GOT3 (cell line): Measurements from ENCODE around the gene SLC25A21.

Source experiments
- DNase-seq: peaks from one replicate; lab custom pipeline; 2025; ENCODE audit warnings: mixed read lengths; lab: John Stamatoyannopoulos, UW

SLC25A21 gene

GRCh38 chr14:37143475-37143874, 28.9 kb downstream of the SLC25A21 start:
- DNase-seq: no peak

DNA sequence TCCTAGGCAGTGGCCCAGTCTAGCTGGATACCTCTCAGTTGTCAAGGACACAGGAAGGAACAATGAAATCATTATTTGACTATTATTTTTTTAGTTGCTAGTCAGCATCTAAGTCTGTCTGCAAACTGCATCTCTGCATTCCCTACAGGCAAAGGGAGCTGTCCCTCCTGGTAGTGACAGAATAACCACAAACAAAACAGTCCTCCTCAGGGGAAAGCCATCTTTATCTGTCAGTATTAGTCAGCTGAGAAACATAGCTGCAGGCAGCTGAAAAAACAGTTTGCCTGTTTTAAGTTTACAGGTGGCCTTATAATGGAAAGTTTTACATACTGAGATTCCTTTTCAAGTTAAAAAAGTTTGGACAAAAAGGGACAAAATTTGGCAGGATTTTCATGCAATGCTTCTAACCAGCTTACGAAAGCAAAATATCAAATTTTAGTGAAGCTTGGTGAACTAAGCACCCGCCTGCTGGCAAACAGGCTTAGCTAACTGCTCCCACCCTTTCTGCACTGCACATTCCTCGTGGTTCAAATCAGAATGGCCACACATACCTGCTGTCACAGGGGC, 29.5 kb downstream of the SLC25A21 start:
- no peak for DNase-seq

DNA sequence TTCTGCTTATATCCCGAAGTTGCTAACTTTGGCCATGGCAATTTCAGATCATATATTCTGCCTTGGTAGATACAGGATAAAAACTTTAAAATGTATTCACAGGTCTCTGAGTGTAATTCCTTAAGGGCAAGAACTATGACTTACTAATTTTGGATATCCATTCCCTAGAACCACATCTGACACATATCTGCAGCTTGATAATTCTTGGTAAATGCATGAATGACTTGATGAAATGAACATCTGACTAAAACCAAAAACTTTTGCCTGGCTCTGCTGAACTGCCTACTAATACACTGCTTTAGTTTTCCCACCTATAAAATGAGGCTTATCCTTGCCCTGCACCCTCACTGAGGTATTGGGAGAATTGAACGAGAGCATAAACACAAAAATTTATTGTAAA, 32.2 kb downstream of the SLC25A21 start:
- DNase-seq: no peak

DNA sequence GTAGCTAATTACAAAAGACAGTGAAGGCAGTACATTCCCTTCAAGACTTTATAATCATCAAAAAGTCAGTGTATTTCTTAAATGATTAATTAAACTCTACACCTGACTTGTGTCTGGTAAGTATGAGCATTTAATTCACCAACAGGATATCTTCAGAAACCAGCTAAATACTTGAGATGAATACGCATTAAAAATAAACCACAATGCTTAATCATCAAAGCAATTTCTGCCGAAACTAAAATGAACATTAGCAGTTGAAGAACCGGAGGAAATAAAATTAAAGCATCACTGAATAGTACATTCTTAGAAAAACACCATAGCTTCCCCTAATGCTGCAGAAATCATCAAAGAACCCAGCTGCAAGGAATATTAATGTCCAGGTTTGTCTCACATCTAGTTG, 32.7 kb downstream of the SLC25A21 start:
- no peak for DNase-seq

DNA sequence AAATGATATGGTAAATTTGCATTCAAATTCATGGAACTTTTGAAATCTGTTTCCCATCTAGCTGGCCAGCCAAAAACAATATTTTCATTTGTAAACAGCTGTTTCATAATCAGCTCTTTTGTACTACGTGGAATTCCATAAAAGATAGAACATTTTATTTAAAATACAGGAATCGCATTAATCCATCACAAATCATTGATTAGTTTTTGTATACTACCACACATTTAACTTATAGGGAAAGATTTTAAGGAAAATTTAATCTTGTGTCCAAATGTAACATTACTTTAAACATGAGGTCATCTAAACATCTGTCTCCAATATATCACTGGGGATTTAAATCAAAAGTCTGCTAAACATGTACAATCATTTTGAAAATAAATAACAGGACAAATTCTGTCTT, 33.5 kb downstream of the SLC25A21 start:
- no peak for DNase-seq

GRCh38 chr14:37133284-37133913, 39.0 kb downstream of the SLC25A21 start:
- DNase-seq: no peak

- DNase-seq: no peak
Observed at GRCh38 chr14:37131205-37131604, 41.2 kb downstream of the SLC25A21 start.

- DNase-seq: no peak
Observed at GRCh38 chr14:37129047-37129446, 43.4 kb downstream of the SLC25A21 start.

DNA sequence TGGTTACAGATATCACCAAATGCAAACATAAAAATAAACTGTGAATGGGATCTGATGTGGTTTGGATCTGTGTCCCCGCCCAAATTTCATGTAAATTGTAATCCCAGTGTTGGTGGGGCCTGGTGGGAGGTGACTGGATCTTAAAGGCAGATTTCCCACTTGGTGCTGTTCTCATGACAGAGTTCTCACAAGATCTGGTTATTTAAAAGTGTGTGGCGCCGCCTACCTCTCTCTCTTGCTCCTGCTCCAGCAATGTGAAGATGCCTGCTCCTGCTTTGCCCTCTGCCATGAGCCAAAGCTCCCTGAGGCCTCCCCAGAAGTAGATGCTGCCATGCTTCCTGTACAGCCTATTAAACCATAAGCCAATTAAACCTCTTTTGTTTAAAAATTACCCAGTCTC, 47.8 kb downstream of the SLC25A21 start:
- DNase-seq: no peak

- DNase-seq: no peak
Observed at GRCh38 chr14:37122919-37123639, 49.3 kb downstream of the SLC25A21 start.

- no peak for DNase-seq
Observed at GRCh38 chr14:37122288-37122687, 50.1 kb downstream of the SLC25A21 start.

- DNase-seq: no peak
Observed at GRCh38 chr14:37118673-37119366, 53.6 kb downstream of the SLC25A21 start.

DNA sequence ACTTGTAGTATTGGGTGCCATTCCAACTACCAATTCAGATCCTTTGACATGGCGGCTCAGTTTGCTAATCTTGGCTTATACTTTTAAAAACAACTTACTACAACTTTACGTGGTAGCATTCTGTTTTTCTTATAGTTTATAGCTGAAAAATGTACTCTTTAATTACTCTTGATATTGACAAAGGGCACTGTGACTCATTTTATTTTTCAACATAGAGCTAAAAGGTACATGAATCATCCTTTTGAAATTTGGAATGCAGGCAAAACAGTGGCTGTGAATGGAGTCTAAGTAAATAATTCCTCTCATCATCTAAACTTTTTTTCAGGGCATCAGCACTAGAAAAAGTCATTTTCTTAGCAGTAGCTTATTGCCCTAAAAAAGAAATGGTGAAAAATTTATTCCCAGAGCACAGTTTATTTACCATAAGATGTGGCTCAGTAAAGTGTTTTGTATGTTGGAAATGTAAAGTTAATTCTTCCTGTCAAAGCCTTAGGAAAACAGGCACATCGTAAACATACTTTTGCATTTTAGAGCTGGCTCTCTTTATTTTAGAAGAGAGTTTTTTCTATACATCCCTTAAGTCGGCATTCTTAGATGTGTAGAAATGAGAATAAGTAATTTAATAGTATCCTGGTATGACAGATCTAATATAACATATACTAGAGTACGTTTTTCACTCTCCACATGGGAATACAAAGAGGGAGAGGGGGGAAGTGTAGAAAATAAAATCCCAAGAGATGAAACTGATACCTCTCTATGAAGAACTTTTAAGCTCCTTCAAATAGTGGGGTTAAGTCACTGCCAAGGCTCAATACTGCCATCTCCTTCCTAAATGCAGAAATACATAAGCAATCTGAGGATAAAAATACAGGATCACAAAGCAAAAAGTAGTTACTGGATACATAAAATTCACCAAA, 55.2 kb downstream of the SLC25A21 start:
- DNase-seq: no peak

- no peak for DNase-seq
Observed at GRCh38 chr14:37115406-37115805, 57.0 kb downstream of the SLC25A21 start.

DNA sequence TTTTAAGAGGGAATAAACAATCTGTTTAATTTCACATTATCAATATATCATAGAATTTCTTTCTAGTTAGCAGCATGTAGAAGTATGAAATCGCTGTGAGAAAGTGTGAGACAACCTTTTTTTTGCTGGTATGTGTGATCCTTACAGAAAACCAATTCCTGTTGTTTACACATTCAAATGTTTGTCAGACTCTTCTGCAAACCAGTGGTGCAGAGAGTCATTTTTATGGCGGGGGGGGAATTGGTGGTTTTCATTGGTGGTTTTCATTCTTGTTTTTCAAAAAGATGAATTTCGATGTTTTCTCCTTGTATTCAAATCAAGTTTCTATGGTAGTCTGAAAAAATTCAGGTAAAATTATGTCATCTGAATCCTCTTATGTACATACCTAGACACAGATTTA, 57.8 kb downstream of the SLC25A21 start:
- no peak for DNase-seq

GRCh38 chr14:37114002-37114401, 58.4 kb downstream of the SLC25A21 start:
- no peak for DNase-seq

- no peak for DNase-seq
Observed at GRCh38 chr14:37098132-37098531, 74.3 kb downstream of the SLC25A21 start.

DNA sequence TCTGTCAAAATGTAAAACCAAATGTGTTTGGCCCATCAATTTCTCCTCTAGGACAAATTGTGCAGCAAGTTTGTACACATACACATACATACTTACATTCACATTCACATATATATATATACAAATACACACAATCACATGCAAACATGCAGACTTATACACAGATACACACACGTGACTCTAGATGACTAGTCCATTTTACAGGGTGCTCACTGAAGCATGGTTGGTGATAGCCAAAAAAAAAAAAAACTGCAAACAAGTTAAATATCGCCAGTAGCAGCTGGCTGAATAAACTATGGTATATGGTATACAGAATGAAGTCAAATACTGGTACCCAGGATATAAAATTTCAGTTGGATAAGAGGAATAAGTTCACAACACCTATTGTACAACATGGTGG, 77.9 kb downstream of the SLC25A21 start:
- no peak for DNase-seq

- DNase-seq: no peak
Observed at GRCh38 chr14:37093364-37093763, 79.0 kb downstream of the SLC25A21 start.

GRCh38 chr14:37091651-37092050, 80.8 kb downstream of the SLC25A21 start:
- DNase-seq: no peak

GRCh38 chr14:37090026-37090425, 82.4 kb downstream of the SLC25A21 start:
- DNase-seq: no peak

DNA sequence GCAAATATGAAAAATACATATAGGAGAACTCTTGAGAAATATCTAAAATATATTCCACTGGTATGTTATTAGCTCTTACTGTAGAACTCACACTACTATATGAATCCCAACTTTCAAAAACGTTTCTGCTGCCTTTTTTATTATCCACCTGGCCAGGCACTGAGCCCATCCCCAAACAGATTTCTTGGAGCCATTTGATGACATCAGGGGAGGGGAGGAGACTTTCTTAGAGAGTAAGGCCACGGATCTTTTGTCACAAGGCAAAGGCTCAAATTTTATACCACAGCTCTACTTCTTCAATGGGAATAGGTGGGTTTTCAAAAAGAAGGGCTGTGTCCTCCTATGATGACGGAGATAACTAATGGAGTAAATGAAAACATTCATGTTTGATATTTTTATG, 83.0 kb downstream of the SLC25A21 start:
- no peak for DNase-seq
